GM12878 (cell line): ENCODE measurements around the gene PTMA. TPM values are rescaled to one million over a fixed set of nuclear protein-coding genes. Genes with fewer than 3 reads are reported as not detected.

Source experiments
- E2F8 ChIP-seq: fragments of 450-650 bp; IDR thresholded peaks from 2 replicates; pipeline ENCODE4 v1.6.1; 2018; ENCODE audit warnings: mild to moderate bottlenecking, low read depth, moderate library complexity; ENCODE audit not compliant: partially characterized antibody
- EGR1 ChIP-seq, 2 experiments: IDR thresholded peaks; 1 replicate in 1 of 2; 2 replicates in 1 of 2; pipeline ENCODE4 v1.6.1; 2011 to 2012; ENCODE audit warnings: low read depth in 2 of 2, low read length in 2 of 2, borderline replicate concordance in 1 of 2, mild to moderate bottlenecking in 1 of 2, moderate library complexity in 1 of 2
- NFIC ChIP-seq: IDR thresholded peaks from 2 replicates; pipeline ENCODE4 v1.6.1; 2012; ENCODE audit warnings: low read depth, mild to moderate bottlenecking, inconsistent platforms, low read length, moderate library complexity
- NR2F1 ChIP-seq: fragments of 450-650 bp; conservative IDR thresholded peaks from 2 replicates; pipeline ENCODE4 v1.6.1; 2017; ENCODE audit warnings: mild to moderate bottlenecking
- PML ChIP-seq: IDR thresholded peaks from 2 replicates; pipeline ENCODE4 v1.6.1; 2012; ENCODE audit warnings: low read length, inconsistent platforms
- POLR2A ChIP-seq: IDR thresholded peaks from 2 replicates; pipeline ENCODE4 v1.6.1; 2011; ENCODE audit warnings: low read depth, mild to moderate bottlenecking, low read length
- SIN3A ChIP-seq: IDR thresholded peaks from 2 replicates; pipeline ENCODE4 v1.6.1; 2012; ENCODE audit warnings: low read depth, low read length, improper control_type of control experiment
- SMARCA5 ChIP-seq: fragments of 450-650 bp; IDR thresholded peaks from 2 replicates; pipeline ENCODE4 v1.6.1; 2017; ENCODE audit warnings: mild to moderate bottlenecking
- TARDBP ChIP-seq: IDR thresholded peaks from 2 replicates; pipeline ENCODE4 v1.6.1; 2016; ENCODE audit warnings: borderline replicate concordance
- YY1 ChIP-seq: IDR thresholded peaks from 2 replicates; pipeline ENCODE4 v1.6.1; 2011; ENCODE audit warnings: low read depth, mild to moderate bottlenecking, low read length
- ZBTB40 ChIP-seq: fragments of 450-650 bp; IDR thresholded peaks from 2 replicates; pipeline ENCODE4 v1.6.1; 2016; ENCODE audit warnings: mild to moderate bottlenecking, moderate library complexity, borderline replicate concordance
- polyA plus RNA-seq, 11 experiments: library from polyadenylated mRNA; depleted of rRNA in 4 of 11; unstranded in 6 of 11; stranded (reverse) in 5 of 11; fragments of >200 nt; fragmentation: Nextera tagmentation in 4 of 11; fragmentation: Illumina TruSeq in 1 of 11; extraction: Ambion mirVana in 4 of 11; extraction: Trizol in 1 of 11; gene quantifications; 1 replicate in 1 of 11; 2 replicates in 10 of 11; pipeline versions ENCODE4 v1.2.1 to v1.2.3, GENCODE V29; 2011 to 2016; ENCODE audit warnings: inconsistent platforms in 2 of 11, missing spikeins in 2 of 11, low read depth in 1 of 11
- total RNA-seq, 4 experiments: library from RNA; depleted of rRNA in 3 of 4; stranded (reverse); fragments of >200 nt in 3 of 4; fragmentation: Illumina TruSeq in 1 of 4; extraction: Trizol in 1 of 4; gene quantifications; 2 replicates each; pipeline versions ENCODE4 v1.2.1 to v1.2.3, GENCODE V29; 2013 to 2021

PTMA gene
- total and polyA plus RNA-seq, 10 of the 15 experiments (the other 5 are each of a cell fraction or from before 2014, with no cell fraction given): 1,144 to 5,018 (median 3,464) TPM

GRCh38 chr2:231680992-231681852, 27.1 kb upstream of the PTMA start (continued):
- TF ChIP-seq PML: no peak
- no peak for TF ChIP-seq ZBTB40
- no peak for TF ChIP-seq SMARCA5
- TF ChIP-seq SIN3A: no peak
- no peak for TF ChIP-seq E2F8
- no peak for TF ChIP-seq NFIC
- peak; percentile 84 for TF ChIP-seq POLR2A
- no peak for TF ChIP-seq TARDBP
- TF ChIP-seq EGR1 (IDR thresholded peaks at IDR 0.05; ENCODE audit: borderline replicate concordance in 1 of 2, low read depth in 2 of 2, low read length in 2 of 2): peak in 1 of 2 experiments; percentile 91; a peak in 2 of 3 replicates
- TF ChIP-seq NR2F1: peak; percentile 78
- peak; percentile 54; the same call in 1 of the 2 replicates for TF ChIP-seq YY1
